LNCAP (cell line): Measurements from ENCODE around the gene RNF43.

Source experiments
- CTCF ChIP-seq: fragments of 450-650 bp; IDR thresholded peaks from 2 replicates; pipeline ENCODE4 v1.5.1; 2017; ENCODE audit warnings: mild to moderate bottlenecking

RNF43 gene

GRCh38 chr17:58384897-58385296 is 32.4 kb downstream of the RNF43 start:
- no peak for TF ChIP-seq CTCF

DNA sequence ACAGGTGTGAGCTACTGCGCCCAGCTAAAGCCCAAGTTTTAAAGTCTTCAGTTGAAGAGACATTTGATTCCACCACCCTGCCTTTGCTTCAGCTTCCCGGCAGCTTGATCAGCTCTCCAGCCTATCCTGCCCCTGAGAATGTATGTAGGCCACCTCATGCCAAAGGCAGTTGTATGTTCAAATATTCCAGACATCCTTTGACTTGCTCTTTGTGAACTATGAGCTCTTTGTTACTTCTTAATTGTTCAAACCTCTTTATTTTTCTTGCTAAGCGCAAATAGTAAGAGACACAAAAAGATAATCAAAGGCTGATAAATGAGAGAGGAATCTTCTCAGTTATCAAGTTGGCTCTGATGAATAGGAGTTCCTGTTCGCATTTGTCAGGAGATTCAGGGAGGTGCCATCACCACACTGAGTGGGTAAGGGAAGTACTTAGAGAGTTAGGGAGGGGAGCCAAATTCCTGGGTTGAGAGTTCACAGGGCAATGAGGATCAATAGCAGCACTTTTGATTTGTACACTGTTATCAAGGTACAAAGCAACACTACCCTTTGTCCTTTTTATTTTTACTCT is 33.4 kb downstream of the RNF43 start:
- TF ChIP-seq CTCF, result no peak

DNA sequence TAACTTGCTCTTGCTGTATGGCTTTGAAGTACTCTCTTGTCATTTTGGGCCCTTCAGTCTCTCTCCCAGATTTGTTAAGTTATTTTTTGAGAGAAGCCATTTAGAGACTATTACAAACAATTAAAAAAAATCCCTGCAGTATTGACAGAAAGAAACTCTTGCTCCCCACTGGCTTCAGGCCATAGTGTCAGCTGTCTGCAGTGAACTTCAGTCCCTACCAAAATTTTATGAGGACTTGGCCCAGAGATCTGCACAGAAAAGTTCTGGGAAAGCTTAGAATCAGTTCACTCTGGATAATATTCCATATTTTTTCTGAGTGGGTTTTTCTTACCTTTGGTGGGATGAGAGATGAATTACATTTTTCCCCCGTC is 34.5 kb downstream of the RNF43 start:
- no peak for TF ChIP-seq CTCF

GRCh38 chr17:58382108-58382871 is 35.0 kb downstream of the RNF43 start:
- TF ChIP-seq CTCF, result no peak

DNA sequence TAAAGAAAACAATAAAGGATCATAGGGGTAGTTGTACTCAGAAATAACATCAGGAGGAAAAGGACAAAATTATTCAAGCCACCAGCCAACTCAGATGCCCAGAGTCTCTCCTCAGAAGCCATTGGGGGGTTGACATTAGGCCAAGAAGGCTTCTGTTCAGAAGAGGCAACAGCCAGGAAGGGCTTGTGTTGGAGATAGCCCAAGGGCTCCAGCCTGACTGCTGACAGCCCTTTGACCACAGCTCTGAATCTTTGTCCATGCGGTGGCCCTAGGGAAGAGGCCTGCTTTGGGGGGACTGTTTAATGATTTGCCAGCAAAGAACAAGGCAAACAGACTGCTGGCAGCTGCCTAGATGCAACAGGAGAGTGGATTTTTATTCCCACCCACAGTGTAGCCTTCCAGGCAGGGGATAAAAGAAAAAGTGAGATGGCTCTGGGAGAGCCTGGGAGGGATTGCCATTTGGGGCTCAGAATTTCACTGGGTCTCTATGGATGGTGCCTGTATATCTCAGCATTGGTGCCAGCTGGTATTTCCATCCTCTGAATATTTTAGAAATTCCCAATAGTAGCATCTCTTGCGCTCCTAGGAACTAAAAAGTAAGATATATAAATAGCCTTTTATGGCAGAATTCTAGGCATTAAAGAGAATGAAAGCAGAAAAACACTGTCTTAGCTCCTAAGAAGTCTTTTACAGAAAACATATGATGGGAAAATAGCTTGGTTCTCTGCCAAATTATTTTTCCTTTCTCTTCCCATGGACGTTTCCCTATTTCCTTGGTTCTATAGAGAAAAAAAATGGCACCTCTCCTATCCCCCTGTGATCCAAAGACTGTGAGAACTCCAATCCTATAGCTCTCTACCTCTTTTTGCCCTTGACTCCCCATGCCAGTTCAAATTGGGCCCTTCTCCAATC is 36.0 kb downstream of the RNF43 start:
- TF ChIP-seq CTCF, result no peak

- no peak for TF ChIP-seq CTCF
Observed at GRCh38 chr17:58380207-58381123, 36.9 kb downstream of the RNF43 start.

GRCh38 chr17:58379511-58379824 is 37.9 kb downstream of the RNF43 start:
- TF ChIP-seq CTCF, result no peak
